UCSD-AML1 (cell line): ENCODE data around the gene CENPO.

ENCODE experiments used
- DNase-seq: peaks from one replicate; lab custom pipeline; 2025; ENCODE audit not compliant: unreplicated experiment; lab: John Stamatoyannopoulos, UW

The CENPO gene

DNA sequence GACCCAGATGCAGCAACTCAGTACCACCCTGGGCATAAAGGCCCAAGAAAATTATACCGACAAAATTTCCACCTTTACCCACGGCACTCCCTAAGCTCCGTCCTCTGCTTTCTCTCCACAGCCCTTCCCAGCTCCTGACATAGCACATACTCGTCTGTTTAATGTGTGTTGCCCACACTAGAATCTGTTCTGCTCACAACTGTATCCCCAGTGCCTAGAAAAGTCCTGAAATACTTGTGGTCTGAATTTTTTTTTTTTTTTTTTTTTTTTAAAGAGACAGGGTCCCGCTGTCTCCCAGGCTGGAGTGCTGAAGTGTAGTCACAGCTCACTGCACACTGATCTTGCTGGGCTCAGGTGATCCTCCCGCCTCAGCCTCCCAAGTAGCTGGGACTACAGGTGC, 64.5 kb downstream of the CENPO start:
- no peak for DNase-seq

- no peak for DNase-seq
Measured at GRCh38 chr2:24858996-24859395, 65.8 kb downstream of the CENPO start.

GRCh38 chr2:24859968-24860600, 66.9 kb downstream of the CENPO start:
- no peak for DNase-seq

DNA sequence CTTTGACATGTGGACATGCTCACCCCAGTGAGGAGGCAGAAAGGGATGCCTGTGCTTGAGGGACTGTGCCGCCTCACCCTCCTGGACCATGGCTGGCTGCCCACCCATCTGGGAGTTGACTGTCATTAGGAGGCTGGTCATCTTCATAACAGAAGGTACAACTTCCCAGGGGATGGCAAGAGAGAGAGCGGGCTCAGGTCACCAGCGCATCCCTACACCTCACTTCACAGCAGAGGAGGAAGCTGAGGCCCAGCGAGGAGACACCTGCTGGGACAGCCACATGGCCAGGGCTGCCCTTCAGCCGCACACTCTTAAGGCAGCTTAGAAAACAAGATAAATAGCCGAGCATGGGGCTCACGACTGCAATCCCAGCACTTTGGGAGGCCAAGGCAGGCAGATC, 67.4 kb downstream of the CENPO start:
- no peak for DNase-seq

DNA sequence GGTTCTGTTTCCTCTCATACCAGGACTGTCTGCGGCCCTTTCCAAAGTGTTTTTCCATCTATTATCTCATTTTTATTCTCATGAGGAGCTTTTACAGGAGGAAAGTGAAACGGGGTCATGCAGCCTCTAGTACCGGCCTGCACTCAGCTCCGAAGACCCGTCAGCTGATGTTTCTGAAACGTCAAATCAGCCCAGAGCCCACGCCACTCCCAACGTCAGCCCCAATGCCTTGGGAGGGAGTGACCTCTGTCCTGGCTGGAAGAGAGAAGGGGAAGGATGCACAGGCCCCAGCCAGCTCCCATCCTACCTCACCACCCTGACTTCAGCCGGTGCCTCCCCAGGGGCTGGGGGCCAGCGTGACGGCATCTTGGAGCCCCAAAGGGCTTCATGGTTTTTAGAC, 68.3 kb downstream of the CENPO start:
- no peak for DNase-seq

DNA sequence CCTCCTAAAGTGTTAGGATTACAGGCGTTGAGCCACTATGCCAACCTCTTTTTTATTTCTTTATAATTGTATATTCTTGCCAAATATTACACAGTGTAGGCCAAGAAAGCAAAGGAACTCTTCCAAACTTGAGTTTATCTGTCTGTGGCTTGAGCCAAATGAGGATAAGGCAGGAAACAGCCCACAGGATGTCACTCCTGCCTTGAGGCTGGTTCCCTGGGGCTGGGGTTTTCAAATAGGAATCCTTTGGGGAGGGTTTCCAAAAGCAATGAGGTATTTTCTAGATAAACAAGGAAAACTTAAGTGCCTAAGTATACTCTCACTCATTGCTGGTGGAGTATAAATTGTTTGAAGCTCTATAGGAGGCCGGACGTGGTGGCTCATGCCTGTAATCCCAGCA, 70.4 kb downstream of the CENPO start:
- no peak for DNase-seq

DNA sequence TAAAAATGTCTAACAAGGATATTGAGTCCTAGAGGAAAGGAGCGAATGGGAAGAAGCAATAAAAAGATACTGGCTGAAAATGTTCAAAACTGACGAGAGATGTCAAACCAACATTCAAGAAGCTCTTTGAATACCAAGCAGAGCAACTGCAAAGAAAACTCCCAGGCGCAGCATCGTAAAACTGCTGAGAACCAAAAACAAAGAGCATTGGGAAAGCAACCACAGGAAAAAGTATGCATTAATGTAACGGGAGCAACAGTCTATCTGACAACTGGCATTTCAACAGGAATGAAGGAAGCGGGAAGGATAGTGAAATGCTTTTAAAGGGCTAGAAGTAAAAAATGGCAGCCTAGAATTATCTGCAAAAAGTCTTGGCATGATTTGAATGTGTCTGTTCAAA, 73.7 kb downstream of the CENPO start:
- no peak for DNase-seq

- no peak for DNase-seq
Measured at GRCh38 chr2:24870440-24870839, 77.2 kb downstream of the CENPO start.

- no peak for DNase-seq
Measured at GRCh38 chr2:24870891-24871705, 77.9 kb downstream of the CENPO start.

- no peak for DNase-seq
Measured at GRCh38 chr2:24871852-24872333, 78.7 kb downstream of the CENPO start.
